Sigmoid colon (tissue), 7 donors: Measurements from ENCODE around the gene PAX2. TPM values are rescaled to one million over a fixed set of nuclear protein-coding genes. Genes with fewer than 3 reads are reported as not detected.

ENCODE experiments used
- DNase-seq: peaks from one replicate; pipeline ENCODE4 v3.0.0-alpha.2; 2019
- H3K27ac ChIP-seq, 4 donors: fragments of 200-600 bp; sonication (generic); one replicate each; pipeline ENCODE4 v1.5.1; 2016 to 2019; ENCODE audit warnings: mild to moderate bottlenecking in 1 of 4
- H3K27me3 ChIP-seq, 3 donors: fragments of 200-600 bp; sonication (generic); one replicate each; pipeline ENCODE4 v1.5.1; 2019; ENCODE audit warnings: mild to moderate bottlenecking in 1 of 3
- H3K36me3 ChIP-seq, 4 donors: fragments of 200-600 bp; sonication (generic); one replicate each; pipeline ENCODE4 v1.5.1; 2016 to 2019
- H3K4me1 ChIP-seq, 4 donors: fragments of 200-600 bp; sonication (generic); one replicate each; pipeline ENCODE4 v1.5.1; 2017 to 2019
- H3K4me3 ChIP-seq, 4 donors: fragments of 200-600 bp; sonication (generic); one replicate each; pipeline ENCODE4 v1.5.1; 2017 to 2019; ENCODE audit warnings: mild to moderate bottlenecking in 2 of 4, moderate library complexity in 1 of 4
- H3K9me3 ChIP-seq, 4 donors: fragments of 200-600 bp in 3 of 4; sonication (generic) in 3 of 4; one replicate each; pipeline versions ENCODE4 v1.5.1 to v1.6.1; 2013 to 2019
- CTCF ChIP-seq, 4 experiments: fragments of 450-650 bp in 3 of 4; fragments of 200-600 bp in 1 of 4; IDR thresholded peaks; one replicate each; pipeline ENCODE4 v1.5.1; 2016 to 2019; ENCODE audit warnings: antibody characterized with exemption in 4 of 4, mild to moderate bottlenecking in 3 of 4, moderate library complexity in 2 of 4
- EP300 ChIP-seq, 4 donors: sonication (generic); formaldehyde crosslinking; IDR thresholded peaks; one replicate each; pipeline ENCODE4 v1.6.1; 2017; ENCODE audit warnings: antibody characterized with exemption in 4 of 4
- POLR2A ChIP-seq, 2 donors: fragments of 450-650 bp; IDR thresholded peaks; one replicate each; pipeline ENCODE4 v1.6.1; 2016; ENCODE audit warnings: antibody characterized with exemption in 2 of 2, mild to moderate bottlenecking in 2 of 2, moderate library complexity in 2 of 2
- POLR2AphosphoS5 ChIP-seq, 4 donors: sonication (generic); formaldehyde crosslinking; IDR thresholded peaks; one replicate each; pipeline ENCODE4 v1.6.1; 2017; ENCODE audit warnings: antibody characterized with exemption in 4 of 4
- WGBS, 2 donors: extraction: QIAGEN DNeasy Blood & Tissue Kit; methylation state at CpG; one replicate each; pipeline ENCODE4 v1.1.7; 2013; 5-methylcytosine and 5-hydroxymethylcytosine counted together
- intact Hi-C: fragments of 100-400 bp; cut with DNase I; formaldehyde crosslinking; loops from one replicate; pipeline ENCODE4 v1.15.1; 2023
- polyA plus RNA-seq, 3 donors: library from polyadenylated mRNA; stranded (reverse); fragments of 200-250 nt; gene quantifications; one replicate each; pipeline ENCODE4 v1.2.3, GENCODE V29; 2013
- total RNA-seq, 4 donors: library from RNA; depleted of rRNA; stranded (reverse); fragments of >200 nt; gene quantifications; one replicate each; pipeline ENCODE4 v1.1.0, GENCODE V29; 2016
- donor health status: healthy with polysubstance abuse.
- donor health status: Bipolar disorder and iron deficiency.
- donor health status: healthy.

PAX2 gene
- total and polyA plus RNA-seq, 7 donors, result not detected

DNA sequence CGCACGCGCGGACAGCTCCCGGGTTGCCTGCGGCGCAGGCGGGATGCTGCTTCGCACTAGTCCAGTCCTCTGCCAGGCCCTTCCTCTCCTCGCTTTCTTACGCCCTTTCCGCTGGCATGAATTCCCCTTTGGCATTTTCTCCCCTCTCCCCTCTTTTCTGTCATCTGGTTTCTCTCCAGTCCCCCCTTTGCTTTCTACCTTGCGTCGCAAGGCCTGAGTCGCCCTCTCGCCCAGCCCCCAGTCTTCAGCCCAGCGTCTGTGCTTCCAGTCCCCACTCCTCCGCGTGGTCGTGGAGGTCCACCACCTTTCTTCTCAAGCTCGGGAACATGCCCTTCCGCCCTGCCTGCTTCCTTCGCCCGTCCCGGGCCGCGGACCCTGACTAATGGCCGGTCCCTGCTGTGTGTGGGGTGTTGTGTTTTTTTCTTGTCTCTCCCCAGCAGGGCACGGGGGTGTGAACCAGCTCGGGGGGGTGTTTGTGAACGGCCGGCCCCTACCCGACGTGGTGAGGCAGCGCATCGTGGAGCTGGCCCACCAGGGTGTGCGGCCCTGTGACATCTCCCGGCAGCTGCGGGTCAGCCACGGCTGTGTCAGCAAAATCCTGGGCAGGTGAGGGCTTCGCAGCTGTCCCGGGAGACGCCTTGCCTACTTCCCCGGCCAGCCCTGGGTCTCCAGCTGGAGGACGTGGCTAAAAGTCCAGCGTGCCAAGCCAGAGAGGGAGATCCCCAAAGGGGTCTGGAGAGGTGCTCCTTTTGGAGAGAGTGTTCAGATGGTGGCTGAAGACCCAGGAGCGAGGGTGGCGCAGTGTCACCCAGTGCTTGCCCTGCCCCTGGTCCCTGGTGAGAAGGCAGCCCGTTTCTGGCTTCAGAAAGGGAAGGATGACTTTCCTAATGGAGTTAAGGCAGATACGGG is 4.2 kb downstream of the PAX2 start:
- Histone ChIP-seq H3K4me3 (no peak overlapping the region), H3K9me3 (no peaks in the 10 kb centered on the region), H3K27ac (no peak overlapping the region), H3K36me3 (no peaks in the 10 kb centered on the region), H3K27me3 (peaks cover 60 to 100% (median 85%) of the 10 kb centered on the region in 3 donors), H3K4me1 (peaks cover 0 to 47% (median 40%) of the 10 kb centered on the region in 4 donors)
- TF ChIP-seq CTCF (IDR thresholded peaks at IDR 0.05), result no peak
- no peak for TF ChIP-seq EP300 (IDR thresholded peaks at IDR 0.05)
- TF ChIP-seq POLR2AphosphoS5 (IDR thresholded peaks at IDR 0.05), result no peak
- TF ChIP-seq POLR2A (IDR thresholded peaks at IDR 0.05), result no peak
- peak; percentile 56 for DNase-seq
- intact Hi-C loops, result no loop called here
- WGBS, 2 donors, result 13 to 41% methylated on average over 50 of the region's 50 CpGs

DNA sequence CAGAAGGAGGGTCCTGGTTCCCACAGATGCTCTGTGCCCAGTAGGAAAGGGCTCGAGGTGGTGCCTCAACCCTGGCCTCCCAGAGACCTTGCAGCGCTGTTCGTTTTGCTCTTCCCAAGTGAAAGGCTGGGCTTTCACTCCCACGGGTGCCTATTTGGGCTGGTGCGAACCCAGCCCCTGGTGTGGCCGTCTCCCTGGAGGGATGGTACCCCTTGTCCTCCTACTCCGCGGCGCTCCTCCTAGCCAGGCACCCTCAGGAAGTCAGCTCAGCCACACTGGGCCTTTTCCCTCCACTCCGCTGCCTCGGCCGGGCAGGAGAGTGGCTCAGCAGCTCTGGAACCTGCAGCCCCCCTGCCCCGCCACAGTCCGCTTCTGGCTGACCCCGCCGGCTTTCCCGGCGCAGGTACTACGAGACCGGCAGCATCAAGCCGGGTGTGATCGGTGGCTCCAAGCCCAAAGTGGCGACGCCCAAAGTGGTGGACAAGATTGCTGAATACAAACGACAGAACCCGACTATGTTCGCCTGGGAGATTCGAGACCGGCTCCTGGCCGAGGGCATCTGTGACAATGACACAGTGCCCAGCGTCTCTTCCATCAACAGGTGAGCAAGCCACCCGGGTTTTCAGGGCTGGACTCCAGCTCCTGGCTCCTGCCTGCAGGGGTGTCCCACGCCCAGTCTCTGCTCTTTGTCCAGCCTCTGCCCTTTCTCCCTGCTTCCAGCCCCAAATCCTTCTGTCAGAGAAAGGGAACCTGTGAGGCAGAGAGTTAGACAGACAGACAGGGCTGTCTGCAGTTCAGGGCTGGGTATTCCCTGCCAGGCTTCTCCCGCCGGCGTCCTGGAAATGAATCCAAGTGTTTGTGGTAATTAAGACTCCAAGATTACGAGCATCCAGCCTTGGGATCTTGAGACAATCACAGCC is 5.2 kb downstream of the PAX2 start:
- 23 to 31% methylated on average over 37 of the region's 37 CpGs for WGBS, 2 donors
- H3K27ac ChIP-seq, result no peak overlapping the region
- no peaks in the 10 kb centered on the region for H3K36me3 ChIP-seq
- no peaks in the 10 kb centered on the region for H3K9me3 ChIP-seq
- peaks cover 50 to 100% (median 75%) of the 10 kb centered on the region in 3 donors for H3K27me3 ChIP-seq
- H3K4me3 ChIP-seq, result no peak overlapping the region
- peaks cover 0 to 37% (median 30%) of the 10 kb centered on the region in 4 donors for H3K4me1 ChIP-seq
- no peak for TF ChIP-seq EP300 (IDR thresholded peaks at IDR 0.05)
- TF ChIP-seq POLR2AphosphoS5 (IDR thresholded peaks at IDR 0.05), result no peak
- no peak for TF ChIP-seq POLR2A (IDR thresholded peaks at IDR 0.05)
- TF ChIP-seq CTCF (IDR thresholded peaks at IDR 0.05), result no peak
- intact Hi-C loops, result no loop called here
- DNase-seq, result peak; percentile 42

DNA sequence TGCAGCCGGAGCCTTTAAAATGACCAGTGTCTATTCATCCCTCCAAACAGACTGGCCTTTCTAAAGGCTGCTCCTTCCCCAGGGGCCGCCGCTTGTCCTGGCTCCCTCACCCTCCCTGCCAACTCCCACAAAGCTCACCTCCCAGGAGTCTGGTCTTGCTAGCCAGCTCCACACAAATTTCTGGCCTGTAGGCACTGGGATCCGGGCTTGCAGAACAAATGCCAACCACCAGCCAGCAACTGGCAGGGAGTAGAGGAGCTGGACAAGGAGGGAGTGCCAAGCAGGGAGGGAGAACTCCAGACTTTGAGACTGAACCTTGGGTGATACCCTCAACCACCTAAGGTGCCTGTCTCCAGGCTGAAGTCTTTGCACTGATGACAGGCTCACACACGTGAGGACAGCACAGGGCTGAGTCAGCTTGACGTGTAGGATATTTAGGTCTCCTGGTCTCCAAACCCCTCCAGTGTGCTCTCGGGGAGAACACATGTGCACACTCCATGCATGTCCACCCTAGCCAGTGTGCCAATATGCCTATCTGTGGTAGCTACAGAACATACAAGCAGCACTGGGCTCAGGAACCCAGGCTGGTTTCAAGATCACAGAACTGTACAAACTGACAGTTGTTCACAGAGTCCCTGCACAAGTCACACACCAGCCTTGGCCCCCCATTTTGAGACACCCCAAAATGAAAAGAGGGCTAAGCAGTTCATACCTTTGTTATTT is 6.0 kb downstream of the PAX2 start:
- TF ChIP-seq POLR2A (IDR thresholded peaks at IDR 0.05), result no peak
- no peak for TF ChIP-seq CTCF (IDR thresholded peaks at IDR 0.05)
- no peak for TF ChIP-seq POLR2AphosphoS5 (IDR thresholded peaks at IDR 0.05)
- TF ChIP-seq EP300 (IDR thresholded peaks at IDR 0.05), result no peak
- H3K27me3 ChIP-seq, result peaks cover 42 to 100% (median 67%) of the 10 kb centered on the region in 3 donors
- no peaks in the 10 kb centered on the region for H3K36me3 ChIP-seq
- peak; percentile 37 for DNase-seq
- intact Hi-C loops, result no loop called here
- 54 to 62% methylated on average over 7 of the region's 7 CpGs for WGBS, 2 donors
- peaks cover 0 to 29% (median 22%) of the 10 kb centered on the region in 4 donors for H3K4me1 ChIP-seq
- H3K27ac ChIP-seq, result no peak overlapping the region
- H3K4me3 ChIP-seq, result no peak overlapping the region
- H3K9me3 ChIP-seq, result no peaks in the 10 kb centered on the region

DNA sequence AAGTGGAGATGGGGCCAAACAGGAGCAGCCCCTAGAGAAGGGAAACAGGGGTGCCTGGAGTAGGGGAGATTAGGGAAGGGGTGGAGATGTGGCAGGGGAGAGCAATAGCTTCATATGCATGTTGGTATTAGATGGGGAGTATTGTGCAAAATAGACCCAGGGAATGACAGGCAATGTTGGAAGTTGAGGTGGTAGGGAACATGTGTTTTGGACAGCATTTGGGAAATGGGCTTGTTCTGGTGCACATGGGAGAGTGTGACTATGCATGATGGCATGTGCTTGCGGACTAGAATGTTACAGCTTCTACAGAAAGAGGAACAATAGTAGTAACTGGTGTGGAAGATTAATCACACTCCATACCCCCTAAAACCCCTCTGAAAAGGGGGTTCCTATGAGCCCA is 10.4 kb downstream of the PAX2 start:
- DNase-seq, result no peak
- intact Hi-C loops, result no loop called here
- Histone ChIP-seq H3K27ac (no peak overlapping the region), H3K36me3 (no peaks in the 10 kb centered on the region), H3K4me1 (no peaks in the 10 kb centered on the region), H3K27me3 (peaks cover 4 to 100% (median 43%) of the 10 kb centered on the region in 3 donors), H3K4me3 (no peak overlapping the region), H3K9me3 (no peaks in the 10 kb centered on the region)
- WGBS, 2 donors, result 95 to 97% methylated on average over 1 of the region's 1 CpG
- no peak for TF ChIP-seq EP300 (IDR thresholded peaks at IDR 0.05)
- TF ChIP-seq CTCF (IDR thresholded peaks at IDR 0.05), result no peak
